ENCODE data around the gene SHROOM4. TPM values are rescaled to one million over a fixed set of nuclear protein-coding genes. Genes with fewer than 3 reads are reported as not detected.

SHROOM4 gene
- total RNA-seq, 1 experiment from 2014 or later, result 0.05 TPM

DNA sequence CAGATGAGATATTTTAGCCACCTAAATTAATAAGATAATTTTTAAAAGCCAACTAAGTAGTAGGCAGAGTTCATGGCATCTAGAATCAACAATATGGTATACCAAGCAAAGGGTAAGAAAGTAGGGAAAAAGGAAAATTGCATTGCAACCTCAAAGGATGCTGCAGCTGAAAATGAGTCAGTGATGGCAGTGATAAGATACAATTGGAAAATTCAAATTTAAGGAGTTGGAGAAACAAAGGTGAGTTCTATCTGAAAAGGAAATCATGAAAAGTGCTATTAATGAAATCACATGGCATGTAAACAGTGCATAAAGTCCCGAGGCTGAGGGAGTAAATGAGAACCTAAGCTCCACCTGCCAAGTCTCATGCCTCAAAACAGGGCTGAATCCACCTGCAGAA lies 33.9 kb downstream of the SHROOM4 start (continued):
- no peak for TF ChIP-seq ELF1 (IDR thresholded peaks at IDR 0.05; ENCODE audit: borderline replicate concordance, low read depth)

DNA sequence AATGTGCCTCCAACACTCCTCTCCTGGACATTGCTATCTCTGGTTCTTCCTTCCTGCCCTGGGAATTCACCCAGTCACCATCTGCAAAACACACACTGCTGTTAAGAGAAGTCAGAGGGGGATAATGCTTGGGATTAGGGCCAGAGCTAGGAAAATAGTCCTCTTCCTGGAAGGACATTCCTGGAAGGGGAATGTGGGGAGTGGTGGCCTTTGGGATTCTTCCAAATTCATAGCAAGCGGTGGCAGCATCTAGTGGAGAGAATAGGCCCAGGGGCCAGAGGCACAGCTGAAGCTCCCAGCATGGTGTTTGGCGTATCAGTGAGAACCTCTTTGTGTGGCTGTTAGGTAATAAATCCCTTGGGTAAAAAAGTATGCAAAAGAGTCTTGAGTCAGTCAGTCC lies 34.3 kb downstream of the SHROOM4 start:
- H3K4me1 ChIP-seq (ENCODE audit: control insufficient read depth in 1 of 2, insufficient read depth in 2 of 2, low read length in 2 of 2), result no peaks in the 10 kb centered on the region
- intact Hi-C loops (cut with micrococcal nuclease), result no loop called here
- no TSS peak for BruUV-seq (replicated peaks)
- H3K27me3 ChIP-seq (ENCODE audit: insufficient read depth, low read length), result no peaks in the 10 kb centered on the region
- no peak overlapping the region for H3K9ac ChIP-seq (ENCODE audit: low read length)
- H3K36me3 ChIP-seq (ENCODE audit: control insufficient read depth in 1 of 2, insufficient read depth in 2 of 2, low read length in 2 of 2), result no peaks in the 10 kb centered on the region
- DNase-seq (ENCODE audit: low read depth, low spot score) (no peak), ATAC-seq (no peak)
- no peak overlapping the region for H3K27ac ChIP-seq (ENCODE audit: low read depth, low read length)
- H4K20me1 ChIP-seq (ENCODE audit: insufficient read depth), result no peaks in the 10 kb centered on the region
- H2AFZ ChIP-seq (ENCODE audit: low read depth, low read length, poor library complexity, severe bottlenecking), result no peak overlapping the region
- H3K9me3 ChIP-seq (ENCODE audit: control insufficient read depth in 1 of 2, insufficient read depth in 1 of 2, low read depth in 1 of 2, low read length in 2 of 2), result no peaks in the 10 kb centered on the region
- H3K9me2 ChIP-seq (ENCODE audit: insufficient read depth), result no peaks in the 10 kb centered on the region
- H3K4me3 ChIP-seq (replicated peaks in 1 of 2; ENCODE audit: low read depth in 1 of 2, low read length in 2 of 2), result no peak overlapping the region
- TF ChIP-seq ZNF274 (IDR thresholded peaks at IDR 0.05; ENCODE audit: low read depth, low read length), result no peak
- no peak for TF ChIP-seq SRF (IDR thresholded peaks at IDR 0.05; ENCODE audit: low read depth)
- TF ChIP-seq, protein P1, sequence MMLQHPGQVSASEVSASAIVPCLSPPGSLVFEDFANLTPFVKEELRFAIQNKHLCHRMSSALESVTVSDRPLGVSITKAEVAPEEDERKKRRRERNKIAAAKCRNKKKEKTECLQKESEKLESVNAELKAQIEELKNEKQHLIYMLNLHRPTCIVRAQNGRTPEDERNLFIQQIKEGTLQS (IDR thresholded peaks at IDR 0.05), result no peak
- TF ChIP-seq, protein P2, sequence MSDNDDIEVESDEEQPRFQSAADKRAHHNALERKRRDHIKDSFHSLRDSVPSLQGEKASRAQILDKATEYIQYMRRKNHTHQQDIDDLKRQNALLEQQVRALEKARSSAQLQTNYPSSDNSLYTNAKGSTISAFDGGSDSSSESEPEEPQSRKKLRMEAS (IDR thresholded peaks at IDR 0.05), result no peak
- TF ChIP-seq ZFX (IDR thresholded peaks at IDR 0.05), result no peak
- TF ChIP-seq, protein P3, sequence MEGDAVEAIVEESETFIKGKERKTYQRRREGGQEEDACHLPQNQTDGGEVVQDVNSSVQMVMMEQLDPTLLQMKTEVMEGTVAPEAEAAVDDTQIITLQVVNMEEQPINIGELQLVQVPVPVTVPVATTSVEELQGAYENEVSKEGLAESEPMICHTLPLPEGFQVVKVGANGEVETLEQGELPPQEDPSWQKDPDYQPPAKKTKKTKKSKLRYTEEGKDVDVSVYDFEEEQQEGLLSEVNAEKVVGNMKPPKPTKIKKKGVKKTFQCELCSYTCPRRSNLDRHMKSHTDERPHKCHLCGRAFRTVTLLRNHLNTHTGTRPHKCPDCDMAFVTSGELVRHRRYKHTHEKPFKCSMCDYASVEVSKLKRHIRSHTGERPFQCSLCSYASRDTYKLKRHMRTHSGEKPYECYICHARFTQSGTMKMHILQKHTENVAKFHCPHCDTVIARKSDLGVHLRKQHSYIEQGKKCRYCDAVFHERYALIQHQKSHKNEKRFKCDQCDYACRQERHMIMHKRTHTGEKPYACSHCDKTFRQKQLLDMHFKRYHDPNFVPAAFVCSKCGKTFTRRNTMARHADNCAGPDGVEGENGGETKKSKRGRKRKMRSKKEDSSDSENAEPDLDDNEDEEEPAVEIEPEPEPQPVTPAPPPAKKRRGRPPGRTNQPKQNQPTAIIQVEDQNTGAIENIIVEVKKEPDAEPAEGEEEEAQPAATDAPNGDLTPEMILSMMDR (IDR thresholded peaks at IDR 0.05 in 2 of 3, conservative IDR thresholded peaks at IDR 0.05 in 1 of 3; ENCODE audit: borderline replicate concordance in 1 of 3, insufficient read depth in 1 of 3, low read depth in 2 of 3, low read length in 2 of 3), result no peak
- no peak for TF ChIP-seq SIN3A (IDR thresholded peaks at IDR 0.05; ENCODE audit: low read depth)
- RAD21 ChIA-PET (ENCODE audit: low non-redundant PET in 1 of 2, low total read pairs in 2 of 2, uncharacterized antibody in 2 of 2, unreplicated experiment in 2 of 2), result no interaction called here
- CTCF ChIA-PET, result no interaction called here
- no peaks in the 10 kb centered on the region for H3K79me2 ChIP-seq (ENCODE audit: insufficient read depth, low read length)
- no peak overlapping the region for H3K4me2 ChIP-seq (ENCODE audit: low read length)
- POLR2A ChIA-PET, result no interaction called here
